GM08714 (cell line): Measurements from ENCODE around the gene LYSMD2.

Experiments
- H3K4me3 ChIP-seq: fragments of 200-500 bp; sonication (Bioruptor generic); 2 replicates; pipeline ENCODE4 v1.5.1; 2014; ENCODE audit warnings: mild to moderate bottlenecking, low read length, inconsistent platforms
- ZNF274 ChIP-seq: IDR thresholded peaks from 2 replicates; pipeline ENCODE4 v1.6.1; 2012; ENCODE audit warnings: mild to moderate bottlenecking, low read depth, low read length

Gene LYSMD2

GRCh38 chr15:51760805-51761204 lies 23.4 kb upstream of the LYSMD2 start:
- no peak for TF ChIP-seq ZNF274

GRCh38 chr15:51759557-51760070 lies 22.2 kb upstream of the LYSMD2 start:
- H3K4me3 ChIP-seq, result no peak overlapping the region
- no peak for TF ChIP-seq ZNF274

More at GRCh38 chr15:51760805-51761204, 23.4 kb upstream of the LYSMD2 start:
- H3K4me3 ChIP-seq, result no peak overlapping the region

- no peak overlapping the region for H3K4me3 ChIP-seq
Measured at GRCh38 chr15:51758645-51759044, 21.2 kb upstream of the LYSMD2 start.

GRCh38 chr15:51757450-51757849 lies 20.0 kb upstream of the LYSMD2 start:
- H3K4me3 ChIP-seq, result no peak overlapping the region
- TF ChIP-seq ZNF274, result no peak

More at GRCh38 chr15:51758645-51759044, 21.2 kb upstream of the LYSMD2 start:
- no peak for TF ChIP-seq ZNF274

- TF ChIP-seq ZNF274, result no peak
- H3K4me3 ChIP-seq, result no peak overlapping the region
Measured at GRCh38 chr15:51756482-51756881, 19.0 kb upstream of the LYSMD2 start.

GRCh38 chr15:51755790-51756189 lies 18.3 kb upstream of the LYSMD2 start:
- no peak overlapping the region for H3K4me3 ChIP-seq
- no peak for TF ChIP-seq ZNF274

- no peak for TF ChIP-seq ZNF274
- no peak overlapping the region for H3K4me3 ChIP-seq
Measured at GRCh38 chr15:51754267-51754666, 16.8 kb upstream of the LYSMD2 start.

GRCh38 chr15:51752888-51753287 lies 15.4 kb upstream of the LYSMD2 start:
- H3K4me3 ChIP-seq, result no peak overlapping the region
- TF ChIP-seq ZNF274, result no peak

- no peak for TF ChIP-seq ZNF274
- H3K4me3 ChIP-seq, result peak overlapping the region; percentile 82
Measured at GRCh38 chr15:51751697-51752683, 14.5 kb upstream of the LYSMD2 start.

GRCh38 chr15:51750792-51751696 lies 13.6 kb upstream of the LYSMD2 start, which contains the start of gene TMOD2:
Gene TMOD2 (plus strand): TSS chr15:51751597. CDS start chr15:51766442, 14,845 bp downstream.
- no peak for TF ChIP-seq ZNF274

GRCh38 chr15:51750186-51750585 lies 12.7 kb upstream of the LYSMD2 start:
- no peak overlapping the region for H3K4me3 ChIP-seq
- no peak for TF ChIP-seq ZNF274

More at GRCh38 chr15:51750792-51751696, 13.6 kb upstream of the LYSMD2 start, which contains the start of gene TMOD2:
- H3K4me3 ChIP-seq, result peak within 1 kb of the TSS; percentile 82

- no peak for TF ChIP-seq ZNF274
- no peak overlapping the region for H3K4me3 ChIP-seq
Measured at GRCh38 chr15:51749307-51749706, 11.9 kb upstream of the LYSMD2 start.

- no peak overlapping the region for H3K4me3 ChIP-seq
- TF ChIP-seq ZNF274, result no peak
Measured at GRCh38 chr15:51739061-51739712, 1.7 kb upstream of the LYSMD2 start.
